C4-2B (cell line): ENCODE results near the gene ASB15.

ENCODE experiments used
- H3K27ac ChIP-seq: fragments of 450-650 bp; 2 replicates; pipeline ENCODE4 v1.5.1; 2017
- CTCF ChIP-seq: fragments of 450-650 bp; conservative IDR thresholded peaks from 2 replicates; pipeline ENCODE4 v1.5.1; 2017; ENCODE audit warnings: mild to moderate bottlenecking
- ZFX ChIP-seq: fragments of 450-650 bp; IDR thresholded peaks from 2 replicates; pipeline ENCODE4 v1.6.1; 2017

Gene ASB15

GRCh38 chr7:123687727-123688126 is 86.1 kb downstream of the ASB15 start:
- TF ChIP-seq ZFX (no peak), CTCF (no peak)
- H3K27ac ChIP-seq = no peak overlapping the region
